ENCODE results near the gene SLC16A12. TPM values are rescaled to one million over a fixed set of nuclear protein-coding genes. Genes with fewer than 3 reads are reported as not detected.

The SLC16A12 gene
- total RNA-seq, 1 donor from 2014 or later, result 1.6 TPM

- Histone ChIP-seq H3K27ac (ENCODE audit: low read depth, low read length) (no peak overlapping the region), H3K4me1 (ENCODE audit: control insufficient read depth in 3 of 3, insufficient read depth in 3 of 3, low read length in 3 of 3) (peaks cover 14 to 34% (median 26%) of the 10 kb centered on the region in 3 donors)
These were observed 144.7 kb downstream of the SLC16A12 start for GRCh38 chr10:89390476-89391225.

GRCh38 chr10:89389254-89389653 is 146.1 kb downstream of the SLC16A12 start:
- Histone ChIP-seq H3K9ac (ENCODE audit: low read depth in 1 of 3, low read length in 3 of 3) (no peak overlapping the region), H3K36me3 (ENCODE audit: control insufficient read depth in 3 of 3, insufficient read depth in 3 of 3, low read length in 3 of 3) (no peaks in the 10 kb centered on the region), H3K27ac (ENCODE audit: low read depth, low read length) (no peak overlapping the region), H3K4me3 (ENCODE audit: low read length in 3 of 3) (no peak overlapping the region), H3K9me3 (ENCODE audit: control insufficient read depth in 3 of 3, low read length in 3 of 3) (no peaks in the 10 kb centered on the region), H3K27me3 (ENCODE audit: control insufficient read depth in 3 of 3, insufficient read depth in 3 of 3, low read length in 3 of 3) (no peaks in the 10 kb centered on the region), H3K4me1 (ENCODE audit: control insufficient read depth in 3 of 3, insufficient read depth in 3 of 3, low read length in 3 of 3) (peaks cover 12 to 29% (median 22%) of the 10 kb centered on the region in 3 donors)

More at GRCh38 chr10:89390476-89391225, 144.7 kb downstream of the SLC16A12 start:
- H3K4me3 ChIP-seq (ENCODE audit: low read length in 3 of 3), result no peak overlapping the region
- no peaks in the 10 kb centered on the region for H3K9me3 ChIP-seq (ENCODE audit: control insufficient read depth in 3 of 3, low read length in 3 of 3)
- no peaks in the 10 kb centered on the region for H3K27me3 ChIP-seq (ENCODE audit: control insufficient read depth in 3 of 3, insufficient read depth in 3 of 3, low read length in 3 of 3)
- no peak overlapping the region for H3K9ac ChIP-seq (ENCODE audit: low read depth in 1 of 3, low read length in 3 of 3)
- H3K36me3 ChIP-seq (ENCODE audit: control insufficient read depth in 3 of 3, insufficient read depth in 3 of 3, low read length in 3 of 3), result no peaks in the 10 kb centered on the region

GRCh38 chr10:89388806-89389205 is 146.6 kb downstream of the SLC16A12 start:
- Histone ChIP-seq H3K27ac (ENCODE audit: low read depth, low read length) (no peak overlapping the region), H3K9ac (ENCODE audit: low read depth in 1 of 3, low read length in 3 of 3) (no peak overlapping the region), H3K27me3 (ENCODE audit: control insufficient read depth in 3 of 3, insufficient read depth in 3 of 3, low read length in 3 of 3) (no peaks in the 10 kb centered on the region), H3K4me1 (ENCODE audit: control insufficient read depth in 3 of 3, insufficient read depth in 3 of 3, low read length in 3 of 3) (peaks cover 9 to 25% (median 17%) of the 10 kb centered on the region in 3 donors), H3K4me3 (ENCODE audit: low read length in 3 of 3) (no peak overlapping the region), H3K36me3 (ENCODE audit: control insufficient read depth in 3 of 3, insufficient read depth in 3 of 3, low read length in 3 of 3) (no peaks in the 10 kb centered on the region), H3K9me3 (ENCODE audit: control insufficient read depth in 3 of 3, low read length in 3 of 3) (no peaks in the 10 kb centered on the region)

GRCh38 chr10:89384474-89385340 is 150.7 kb downstream of the SLC16A12 start:
- H3K36me3 ChIP-seq (ENCODE audit: control insufficient read depth in 3 of 3, insufficient read depth in 3 of 3, low read length in 3 of 3), result no peaks in the 10 kb centered on the region
- H3K4me3 ChIP-seq (ENCODE audit: low read length in 3 of 3), result no peak overlapping the region
- no peak overlapping the region for H3K9ac ChIP-seq (ENCODE audit: low read depth in 1 of 3, low read length in 3 of 3)
- no peaks in the 10 kb centered on the region for H3K27me3 ChIP-seq (ENCODE audit: control insufficient read depth in 3 of 3, insufficient read depth in 3 of 3, low read length in 3 of 3)
- no peaks in the 10 kb centered on the region for H3K9me3 ChIP-seq (ENCODE audit: control insufficient read depth in 3 of 3, low read length in 3 of 3)
- H3K4me1 ChIP-seq (ENCODE audit: control insufficient read depth in 3 of 3, insufficient read depth in 3 of 3, low read length in 3 of 3), result no peaks in the 10 kb centered on the region
- peak overlapping the region; percentile 47 for H3K27ac ChIP-seq (ENCODE audit: low read depth, low read length)

GRCh38 chr10:89382757-89383156 is 152.6 kb downstream of the SLC16A12 start:
- Histone ChIP-seq H3K9me3 (ENCODE audit: control insufficient read depth in 3 of 3, low read length in 3 of 3) (no peaks in the 10 kb centered on the region), H3K27me3 (ENCODE audit: control insufficient read depth in 3 of 3, insufficient read depth in 3 of 3, low read length in 3 of 3) (no peaks in the 10 kb centered on the region)

More at GRCh38 chr10:89382757-89383156, 152.6 kb downstream of the SLC16A12 start:
- Histone ChIP-seq H3K4me1 (ENCODE audit: control insufficient read depth in 3 of 3, insufficient read depth in 3 of 3, low read length in 3 of 3) (no peaks in the 10 kb centered on the region), H3K27ac (ENCODE audit: low read depth, low read length) (no peak overlapping the region), H3K36me3 (ENCODE audit: control insufficient read depth in 3 of 3, insufficient read depth in 3 of 3, low read length in 3 of 3) (no peaks in the 10 kb centered on the region), H3K4me3 (ENCODE audit: low read length in 3 of 3) (no peak overlapping the region), H3K9ac (ENCODE audit: low read depth in 1 of 3, low read length in 3 of 3) (no peak overlapping the region)

Other genes with a start within 250 kb of the SLC16A12 start
- gene IFIT2, start 233.5 kb downstream of the SLC16A12 start, total RNA-seq, result 6.8 TPM
- gene IFIT3, start 207.6 kb downstream of the SLC16A12 start, total RNA-seq, result 12.0 TPM
- gene IFIT1B, start 157.5 kb downstream of the SLC16A12 start, total RNA-seq, result 2.1 TPM
- 34.4 TPM for gene IFIT1, start 143.0 kb downstream of the SLC16A12 start, total RNA-seq
- 9.9 TPM for gene IFIT5, start 121.0 kb downstream of the SLC16A12 start, total RNA-seq
- gene PANK1, start 109.6 kb upstream of the SLC16A12 start, total RNA-seq, result 17.7 TPM
- gene KIF20B, start 166.0 kb upstream of the SLC16A12 start, total RNA-seq, result 4.2 TPM

Measured in skeletal muscle tissue (tissue), 4 donors.